H1 (cell line): ENCODE results near the gene POU3F1. TPM values are rescaled to one million over a fixed set of nuclear protein-coding genes. Genes with fewer than 3 reads are reported as not detected.

Source experiments
- CTCF ChIP-seq, 3 experiments: IDR thresholded peaks; 1 replicate in 2 of 3; 2 replicates in 1 of 3; pipeline versions ENCODE4 v1.5.1 to v1.6.1; 2011; ENCODE audit warnings: low read length in 3 of 3, mild to moderate bottlenecking in 3 of 3, inconsistent platforms in 2 of 3, low read depth in 1 of 3, moderate library complexity in 1 of 3; ENCODE audit not compliant: insufficient read depth in 1 of 3; ENCODE audit errors: control extremely low read depth in 1 of 3
- GTF2F1 ChIP-seq: IDR thresholded peaks from 2 replicates; pipeline ENCODE4 v1.6.1; 2012; ENCODE audit warnings: low read depth, low read length, improper control_type of control experiment, borderline replicate concordance
- MAX ChIP-seq: IDR thresholded peaks from 2 replicates; pipeline ENCODE4 v1.6.1; 2012; ENCODE audit warnings: inconsistent platforms
- polyA plus RNA-seq, 7 experiments: library from polyadenylated mRNA; depleted of rRNA in 3 of 7; stranded (reverse) in 5 of 7; unstranded in 2 of 7; fragments of >200 nt in 5 of 7; fragments of 200-250 nt in 2 of 7; gene quantifications; 1 replicate in 5 of 7; 2 replicates in 1 of 7; 4 replicates in 1 of 7; pipeline versions ENCODE4 v1.2.1 to v1.2.3, GENCODE V29; 2011 to 2013; ENCODE audit warnings: missing spikeins in 2 of 7, mixed read lengths in 2 of 7
- total RNA-seq: library from RNA; stranded (reverse); fragmentation: NEBNext Ultra II Directional; extraction: Animal tissue kit (Norgen Biotek cat#: 25700); gene quantifications from 2 replicates; pipeline ENCODE4 v1.2.1, GENCODE V29; 2021

The POU3F1 gene
- total and polyA plus RNA-seq, 2 of the 8 experiments (the other 6 are each of a cell fraction or from before 2014, with no cell fraction given), result 4.2 to 10.8 TPM

GRCh38 chr1:38046884-38047602, 450 bp upstream of the POU3F1 start (continued):
- TF ChIP-seq MAX (peak; percentile 83), GTF2F1 (no peak), CTCF (IDR thresholded peaks at IDR 0.05; ENCODE audit: control extremely low read depth in 1 of 3, insufficient read depth in 1 of 3, low read depth in 1 of 3, low read length in 3 of 3) (0 out of 4 replicates have a peak, but pooled peaks of 1 of the 3 experiments have one; percentile 3)
